ENCODE measurements around the gene CTBP1. TPM values are rescaled to one million over a fixed set of nuclear protein-coding genes. Genes with fewer than 3 reads are reported as not detected.

CTBP1 gene
- total RNA-seq, 1 donor from 2014 or later: 165 TPM

DNA sequence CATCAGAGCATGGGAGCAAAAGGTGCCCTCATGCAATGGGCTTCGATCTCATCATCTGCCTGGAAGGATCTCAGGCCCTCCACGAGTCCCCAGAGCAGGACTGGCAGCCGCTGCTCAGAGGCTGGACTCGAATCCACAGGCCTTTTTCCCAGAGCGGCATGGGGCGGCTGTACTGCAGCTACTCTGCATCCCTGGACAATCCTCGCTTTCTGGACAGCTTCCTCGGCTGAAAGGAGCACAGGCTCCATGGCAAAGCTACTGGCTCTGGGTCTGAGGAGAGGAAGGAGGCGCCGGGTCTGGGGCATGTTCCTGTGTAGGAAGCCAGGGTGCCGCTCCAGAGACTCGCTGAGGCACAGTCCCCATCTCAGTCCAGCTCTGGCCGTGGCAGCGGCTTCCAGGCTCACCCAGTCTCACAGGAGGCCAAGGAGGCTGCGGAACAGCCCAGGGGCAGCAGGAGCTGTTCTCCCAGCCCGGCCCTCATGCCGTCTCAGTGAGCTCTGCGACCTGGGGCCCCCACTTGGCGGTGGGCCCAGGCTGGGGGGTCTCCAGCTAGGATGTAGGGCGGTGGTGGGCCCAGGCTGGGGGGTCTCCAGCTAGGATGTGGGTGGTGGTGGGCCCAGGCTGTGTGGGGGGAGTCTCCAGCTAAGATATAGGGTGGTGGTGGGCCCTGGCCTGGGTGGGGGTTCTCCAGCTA is 73.8 kb downstream of the CTBP1 start:
- Mint-ChIP-seq H3K4me3 (ENCODE audit: unreplicated experiment) (no peak overlapping the region), H3K27me3 (ENCODE audit: unreplicated experiment) (peaks cover 16% of the 10 kb centered on the region), H3K27ac (ENCODE audit: unreplicated experiment) (no peak overlapping the region), H3K9me3 (ENCODE audit: unreplicated experiment) (peaks cover 4% of the 10 kb centered on the region), H3K36me3 (ENCODE audit: low read depth, unreplicated experiment) (peaks cover 4% of the 10 kb centered on the region), H3K4me1 (ENCODE audit: unreplicated experiment) (no peaks in the 10 kb centered on the region)
- DNase-seq (ENCODE audit: low spot score): no peak
- TF ChIP-seq, protein P1, sequence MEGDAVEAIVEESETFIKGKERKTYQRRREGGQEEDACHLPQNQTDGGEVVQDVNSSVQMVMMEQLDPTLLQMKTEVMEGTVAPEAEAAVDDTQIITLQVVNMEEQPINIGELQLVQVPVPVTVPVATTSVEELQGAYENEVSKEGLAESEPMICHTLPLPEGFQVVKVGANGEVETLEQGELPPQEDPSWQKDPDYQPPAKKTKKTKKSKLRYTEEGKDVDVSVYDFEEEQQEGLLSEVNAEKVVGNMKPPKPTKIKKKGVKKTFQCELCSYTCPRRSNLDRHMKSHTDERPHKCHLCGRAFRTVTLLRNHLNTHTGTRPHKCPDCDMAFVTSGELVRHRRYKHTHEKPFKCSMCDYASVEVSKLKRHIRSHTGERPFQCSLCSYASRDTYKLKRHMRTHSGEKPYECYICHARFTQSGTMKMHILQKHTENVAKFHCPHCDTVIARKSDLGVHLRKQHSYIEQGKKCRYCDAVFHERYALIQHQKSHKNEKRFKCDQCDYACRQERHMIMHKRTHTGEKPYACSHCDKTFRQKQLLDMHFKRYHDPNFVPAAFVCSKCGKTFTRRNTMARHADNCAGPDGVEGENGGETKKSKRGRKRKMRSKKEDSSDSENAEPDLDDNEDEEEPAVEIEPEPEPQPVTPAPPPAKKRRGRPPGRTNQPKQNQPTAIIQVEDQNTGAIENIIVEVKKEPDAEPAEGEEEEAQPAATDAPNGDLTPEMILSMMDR (IDR thresholded peaks at IDR 0.05; ENCODE audit: unreplicated experiment): no peak

DNA sequence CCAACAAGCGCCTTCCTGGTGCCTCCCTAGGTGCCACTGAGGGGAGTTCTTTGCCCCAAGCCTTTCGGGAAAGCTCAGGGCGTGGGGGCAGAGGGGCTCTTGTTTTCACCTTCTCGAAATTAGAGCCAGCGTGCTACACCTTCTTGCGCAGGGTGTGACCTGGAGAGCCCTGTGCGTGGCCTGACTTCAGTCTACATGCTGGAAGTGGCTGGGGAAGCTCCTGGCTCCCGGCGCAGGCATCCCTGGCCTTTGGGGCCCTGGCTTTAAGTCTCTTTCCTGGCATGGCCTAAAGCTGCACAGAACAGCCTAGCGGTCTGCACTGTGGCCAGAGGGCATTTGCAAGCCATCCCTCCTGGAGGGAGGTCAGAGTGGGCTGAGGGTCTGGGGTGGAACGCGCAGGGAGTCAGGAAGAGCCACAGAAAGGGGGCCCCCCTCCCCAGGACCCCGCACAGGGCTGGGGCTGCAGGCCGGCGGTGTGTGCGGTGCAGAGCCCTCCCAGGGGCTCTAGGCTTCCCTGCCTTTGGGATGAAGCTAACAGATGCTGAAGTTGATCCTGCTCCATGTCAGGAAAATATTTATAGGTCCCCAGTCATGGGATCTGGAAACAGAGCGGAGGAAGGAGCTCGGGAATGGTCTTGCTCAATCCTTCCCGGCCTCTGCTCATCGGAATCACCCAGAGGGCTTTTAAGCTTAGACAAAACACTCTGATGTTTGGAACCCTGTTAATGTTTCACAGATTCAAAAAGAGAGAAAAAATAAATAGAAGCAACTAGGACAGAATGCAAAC is 75.8 kb downstream of the CTBP1 start:
- Mint-ChIP-seq H3K4me3 (ENCODE audit: unreplicated experiment) (no peak overlapping the region), H3K27ac (ENCODE audit: unreplicated experiment) (no peak overlapping the region), H3K36me3 (ENCODE audit: low read depth, unreplicated experiment) (no peaks in the 10 kb centered on the region), H3K9me3 (ENCODE audit: unreplicated experiment) (no peaks in the 10 kb centered on the region), H3K4me1 (ENCODE audit: unreplicated experiment) (no peaks in the 10 kb centered on the region), H3K27me3 (ENCODE audit: unreplicated experiment) (peaks cover 24% of the 10 kb centered on the region)
- TF ChIP-seq, protein P1 (IDR thresholded peaks at IDR 0.05; ENCODE audit: unreplicated experiment): no peak
- DNase-seq (ENCODE audit: low spot score): no peak

DNA sequence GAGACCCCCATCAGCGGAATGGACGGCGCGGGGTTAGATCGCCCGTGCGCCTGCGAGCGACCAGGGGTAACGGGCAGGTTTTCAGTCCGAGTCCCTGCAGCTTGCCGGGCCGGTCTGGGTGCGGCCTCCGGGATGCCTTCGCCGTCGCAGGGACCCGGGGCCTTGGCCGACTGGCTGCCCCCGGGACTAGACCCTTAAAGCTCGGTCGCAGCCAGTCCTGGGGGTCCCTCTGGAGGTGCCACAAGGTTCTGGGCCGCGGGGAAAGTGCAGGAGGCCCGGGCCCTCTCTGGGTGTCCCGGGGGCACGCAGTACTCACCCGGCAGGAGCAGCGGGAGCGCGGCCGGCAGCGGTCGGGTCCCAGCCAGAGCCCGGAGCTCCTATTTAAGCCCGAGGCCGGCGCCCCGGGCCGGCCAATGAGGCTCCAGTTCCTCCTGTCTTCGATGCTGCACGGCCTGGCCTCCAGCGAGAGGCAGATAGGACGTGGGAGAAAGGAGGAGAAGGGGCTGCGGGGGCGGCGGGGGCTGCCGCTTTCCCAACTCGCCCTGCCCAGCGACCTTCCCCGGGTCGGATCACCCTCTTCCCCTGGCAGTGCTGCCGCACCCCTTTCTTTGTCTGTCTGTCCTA is 76.6 kb downstream of the CTBP1 start, which contains the start of gene SPON2:
SPON2 (minus strand) TSS at position 356 of the 624 bp plus-strand sequence.
- Mint-ChIP-seq H3K9me3 (ENCODE audit: unreplicated experiment) (no peaks in the 10 kb centered on the region), H3K27me3 (ENCODE audit: unreplicated experiment) (peaks cover 26% of the 10 kb centered on the region), H3K4me1 (ENCODE audit: unreplicated experiment) (no peaks in the 10 kb centered on the region), H3K4me3 (ENCODE audit: unreplicated experiment) (no peak within 1 kb of the TSS), H3K36me3 (ENCODE audit: low read depth, unreplicated experiment) (no peaks in the 10 kb centered on the region), H3K27ac (ENCODE audit: unreplicated experiment) (no peak within 1 kb of the TSS)
- TF ChIP-seq, protein P1 (IDR thresholded peaks at IDR 0.05; ENCODE audit: unreplicated experiment): no peak
- DNase-seq (ENCODE audit: low spot score): no peak

DNA sequence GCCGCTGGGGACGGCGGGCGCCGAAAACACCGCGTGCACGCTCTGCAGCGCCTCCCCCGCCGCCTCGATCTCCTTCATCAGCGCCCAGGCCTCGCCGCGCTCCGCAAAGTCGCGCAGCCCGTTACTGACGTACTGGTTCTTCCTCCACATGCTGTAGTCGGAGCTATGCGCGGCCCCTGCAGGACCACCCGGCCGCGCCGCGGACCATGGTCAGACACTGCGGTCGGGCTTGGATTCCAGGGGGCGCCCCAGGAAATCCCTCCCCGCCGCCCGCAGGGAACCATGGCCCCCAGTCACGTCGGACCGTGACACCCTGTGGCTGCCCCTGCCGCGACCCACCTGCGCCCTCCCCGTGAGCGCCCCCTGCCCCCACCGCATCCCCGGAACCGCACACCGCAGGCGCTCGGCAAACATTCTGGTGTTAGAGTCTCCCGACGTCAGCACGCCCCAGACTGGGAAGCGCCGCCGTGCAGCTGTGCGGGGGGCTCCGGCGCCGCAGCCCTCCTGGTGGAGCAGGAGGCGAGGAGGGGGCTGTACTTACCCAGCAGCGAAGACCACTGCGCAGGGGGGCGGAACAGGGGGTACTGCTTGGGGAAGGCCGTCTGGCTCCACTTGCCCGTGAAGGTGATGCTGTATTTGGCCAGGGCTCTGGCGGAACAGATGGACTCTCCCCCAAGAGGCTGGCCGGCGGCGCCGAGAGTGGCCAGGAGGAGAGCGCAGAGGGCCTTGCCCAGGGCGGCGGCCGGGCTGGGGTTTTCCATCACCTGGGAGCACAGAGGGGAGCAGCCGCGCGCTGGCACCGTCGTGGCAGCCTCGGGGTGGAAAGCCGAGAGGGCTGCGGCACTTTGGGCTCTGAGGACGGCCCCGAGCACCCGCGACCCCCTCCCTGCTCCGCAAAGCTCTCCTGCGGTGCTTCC is 77.4 kb downstream of the CTBP1 start:
- Mint-ChIP-seq H3K4me3 (ENCODE audit: unreplicated experiment) (no peak overlapping the region), H3K27me3 (ENCODE audit: unreplicated experiment) (peaks cover 24% of the 10 kb centered on the region), H3K27ac (ENCODE audit: unreplicated experiment) (no peak overlapping the region)

More for the DNA sequence above, 77.4 kb downstream of the CTBP1 start:
- Mint-ChIP-seq H3K4me1 (ENCODE audit: unreplicated experiment) (no peaks in the 10 kb centered on the region), H3K36me3 (ENCODE audit: low read depth, unreplicated experiment) (no peaks in the 10 kb centered on the region), H3K9me3 (ENCODE audit: unreplicated experiment) (no peaks in the 10 kb centered on the region)
- no peak for DNase-seq (ENCODE audit: low spot score)
- TF ChIP-seq, protein P1 (IDR thresholded peaks at IDR 0.05; ENCODE audit: unreplicated experiment): no peak

Data from endothelial cell (in vitro differentiated cells).